ENCODE measurements around the gene THRB.

GRCh38 chr3:24133436-24133835, 361.2 kb downstream of the THRB start:
- TF ChIP-seq EP300 (IDR thresholded peaks at IDR 0.05; ENCODE audit: borderline replicate concordance in 1 of 2, low read depth in 1 of 2, low read length in 1 of 2) = no peak
- no peak for TF ChIP-seq MXI1 (IDR thresholded peaks at IDR 0.05; ENCODE audit: low read depth, low read length)
- TF ChIP-seq, protein P1, sequence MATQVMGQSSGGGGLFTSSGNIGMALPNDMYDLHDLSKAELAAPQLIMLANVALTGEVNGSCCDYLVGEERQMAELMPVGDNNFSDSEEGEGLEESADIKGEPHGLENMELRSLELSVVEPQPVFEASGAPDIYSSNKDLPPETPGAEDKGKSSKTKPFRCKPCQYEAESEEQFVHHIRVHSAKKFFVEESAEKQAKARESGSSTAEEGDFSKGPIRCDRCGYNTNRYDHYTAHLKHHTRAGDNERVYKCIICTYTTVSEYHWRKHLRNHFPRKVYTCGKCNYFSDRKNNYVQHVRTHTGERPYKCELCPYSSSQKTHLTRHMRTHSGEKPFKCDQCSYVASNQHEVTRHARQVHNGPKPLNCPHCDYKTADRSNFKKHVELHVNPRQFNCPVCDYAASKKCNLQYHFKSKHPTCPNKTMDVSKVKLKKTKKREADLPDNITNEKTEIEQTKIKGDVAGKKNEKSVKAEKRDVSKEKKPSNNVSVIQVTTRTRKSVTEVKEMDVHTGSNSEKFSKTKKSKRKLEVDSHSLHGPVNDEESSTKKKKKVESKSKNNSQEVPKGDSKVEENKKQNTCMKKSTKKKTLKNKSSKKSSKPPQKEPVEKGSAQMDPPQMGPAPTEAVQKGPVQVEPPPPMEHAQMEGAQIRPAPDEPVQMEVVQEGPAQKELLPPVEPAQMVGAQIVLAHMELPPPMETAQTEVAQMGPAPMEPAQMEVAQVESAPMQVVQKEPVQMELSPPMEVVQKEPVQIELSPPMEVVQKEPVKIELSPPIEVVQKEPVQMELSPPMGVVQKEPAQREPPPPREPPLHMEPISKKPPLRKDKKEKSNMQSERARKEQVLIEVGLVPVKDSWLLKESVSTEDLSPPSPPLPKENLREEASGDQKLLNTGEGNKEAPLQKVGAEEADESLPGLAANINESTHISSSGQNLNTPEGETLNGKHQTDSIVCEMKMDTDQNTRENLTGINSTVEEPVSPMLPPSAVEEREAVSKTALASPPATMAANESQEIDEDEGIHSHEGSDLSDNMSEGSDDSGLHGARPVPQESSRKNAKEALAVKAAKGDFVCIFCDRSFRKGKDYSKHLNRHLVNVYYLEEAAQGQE (IDR thresholded peaks at IDR 0.05; ENCODE audit: low read depth, low read length) = no peak
- no peak for TF ChIP-seq POLR2AphosphoS5 (IDR thresholded peaks at IDR 0.05; ENCODE audit: low read depth, low read length)
- no peak for TF ChIP-seq CTCF (IDR thresholded peaks at IDR 0.05)
- TF ChIP-seq RAD21 (IDR thresholded peaks at IDR 0.05; ENCODE audit: low read length) = no peak
- TF ChIP-seq FOXM1 (IDR thresholded peaks at IDR 0.05; ENCODE audit: low read depth) = no peak
- TF ChIP-seq FOXJ3 (CRISPR knock-in tag; IDR thresholded peaks at IDR 0.05) = no peak
- TF ChIP-seq YY1 (IDR thresholded peaks at IDR 0.05; ENCODE audit: low read depth) = no peak
- TF ChIP-seq MAX (IDR thresholded peaks at IDR 0.05; ENCODE audit: low read depth) = no peak
- no peak for TF ChIP-seq CHD2 (IDR thresholded peaks at IDR 0.05; ENCODE audit: low read length, partially characterized antibody)
